ENCODE results near the gene HHIPL1. TPM values are rescaled to one million over a fixed set of nuclear protein-coding genes. Genes with fewer than 3 reads are reported as not detected.
A peak's percentile ranks its signal among the peaks of the same experiment; 100 is the strongest.

Gene HHIPL1
- total RNA-seq, 6 experiments from 2014 or later: 0.43 to 1.4 (median 0.66) TPM

DNA sequence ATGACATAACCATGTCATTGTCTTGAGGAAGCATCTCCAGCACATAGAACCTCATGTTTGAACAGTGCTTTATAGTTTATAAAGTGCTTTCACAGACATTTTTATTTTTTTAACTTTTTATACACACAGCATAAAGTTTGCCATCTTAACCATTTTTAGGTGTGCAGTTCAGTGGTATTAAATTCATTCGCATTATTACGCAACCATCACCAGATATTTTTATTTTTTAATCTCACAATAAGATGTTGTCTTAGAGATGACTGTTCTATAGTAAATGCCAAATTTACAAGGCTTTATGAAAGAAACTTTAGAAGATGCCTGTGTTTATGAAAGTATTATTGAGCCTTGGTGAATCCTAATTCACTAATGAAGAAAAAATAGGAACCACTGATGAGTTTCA is 59.1 kb downstream of the HHIPL1 start:
- DNase-seq (no peak), ATAC-seq (no peak)
- Histone ChIP-seq H3K4me1 (no peaks in the 10 kb centered on the region), H3K27me3 (no peaks in the 10 kb centered on the region), H3K36me3 (no peaks in the 10 kb centered on the region), H3K9me3 (peaks cover 0 to 4% (median 0%) of the 10 kb centered on the region in 4 donors), H3K27ac (no peak overlapping the region), H3K4me3 (no peak overlapping the region)
- no peak for TF ChIP-seq POLR2A (IDR thresholded peaks at IDR 0.05)
- TF ChIP-seq, protein P1, sequence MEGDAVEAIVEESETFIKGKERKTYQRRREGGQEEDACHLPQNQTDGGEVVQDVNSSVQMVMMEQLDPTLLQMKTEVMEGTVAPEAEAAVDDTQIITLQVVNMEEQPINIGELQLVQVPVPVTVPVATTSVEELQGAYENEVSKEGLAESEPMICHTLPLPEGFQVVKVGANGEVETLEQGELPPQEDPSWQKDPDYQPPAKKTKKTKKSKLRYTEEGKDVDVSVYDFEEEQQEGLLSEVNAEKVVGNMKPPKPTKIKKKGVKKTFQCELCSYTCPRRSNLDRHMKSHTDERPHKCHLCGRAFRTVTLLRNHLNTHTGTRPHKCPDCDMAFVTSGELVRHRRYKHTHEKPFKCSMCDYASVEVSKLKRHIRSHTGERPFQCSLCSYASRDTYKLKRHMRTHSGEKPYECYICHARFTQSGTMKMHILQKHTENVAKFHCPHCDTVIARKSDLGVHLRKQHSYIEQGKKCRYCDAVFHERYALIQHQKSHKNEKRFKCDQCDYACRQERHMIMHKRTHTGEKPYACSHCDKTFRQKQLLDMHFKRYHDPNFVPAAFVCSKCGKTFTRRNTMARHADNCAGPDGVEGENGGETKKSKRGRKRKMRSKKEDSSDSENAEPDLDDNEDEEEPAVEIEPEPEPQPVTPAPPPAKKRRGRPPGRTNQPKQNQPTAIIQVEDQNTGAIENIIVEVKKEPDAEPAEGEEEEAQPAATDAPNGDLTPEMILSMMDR (IDR thresholded peaks at IDR 0.05): no peak
- intact Hi-C loops (cut with DNase I): no loop called here
- WGBS (ENCODE audit: insufficient coverage, low coverage, low lambda C conversion rate, missing lambda C conversion rate): 92% methylated on average over 2 of the region's 2 CpGs

DNA sequence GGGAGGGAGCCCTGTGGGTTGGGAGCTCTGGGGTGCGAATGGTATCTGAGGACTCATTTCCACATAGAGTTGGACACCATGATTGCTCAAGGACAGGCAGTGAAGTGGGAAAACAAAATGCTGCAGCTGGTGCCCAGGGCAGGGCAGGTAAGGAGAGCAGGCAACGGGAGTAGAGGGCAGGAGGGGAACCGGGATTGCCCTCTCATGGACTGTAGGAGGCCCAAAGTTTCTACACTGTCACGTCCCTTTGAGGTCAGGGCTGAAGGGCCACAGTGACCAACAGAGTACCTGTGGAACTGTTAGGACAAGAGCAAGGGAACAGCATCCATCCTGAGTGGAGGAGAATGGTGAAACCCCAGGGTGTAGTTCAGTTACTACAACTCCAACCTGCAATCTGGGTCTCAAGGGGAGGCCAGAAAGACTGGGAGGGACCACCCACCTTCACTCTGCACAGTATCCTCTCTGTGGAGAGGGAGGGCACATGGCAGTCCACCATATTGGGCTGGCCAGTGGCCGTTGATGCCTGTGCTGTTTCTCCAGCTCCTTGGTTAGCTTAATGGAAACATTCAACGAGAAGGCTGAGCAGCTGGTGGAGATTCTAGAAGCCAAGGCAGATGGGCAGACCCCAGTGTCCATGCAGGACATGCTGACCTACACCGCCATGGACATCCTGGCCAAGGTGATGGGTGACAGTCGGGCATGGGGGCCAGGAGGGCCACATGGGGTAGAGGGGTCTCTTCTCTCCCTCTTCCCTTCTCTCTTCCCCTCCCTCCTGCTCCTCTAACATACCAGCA is 61.4 kb downstream of the HHIPL1 start:
- intact Hi-C loops (cut with DNase I): no loop called here
- no peak for TF ChIP-seq POLR2A (IDR thresholded peaks at IDR 0.05)
- TF ChIP-seq, protein P1 (IDR thresholded peaks at IDR 0.05): no peak
- H3K36me3 ChIP-seq: no peaks in the 10 kb centered on the region
- no peak overlapping the region for H3K27ac ChIP-seq
- 67% methylated on average over 4 of the region's 8 CpGs for WGBS (ENCODE audit: insufficient coverage, low coverage, low lambda C conversion rate, missing lambda C conversion rate)
- H3K9me3 ChIP-seq: peaks cover 0 to 4% (median 0%) of the 10 kb centered on the region in 4 donors
- H3K4me3 ChIP-seq: no peak overlapping the region
- H3K4me1 ChIP-seq: no peaks in the 10 kb centered on the region
- DNase-seq (peak in 1 of 3 donors; percentile 21), ATAC-seq (no peak)
- no peaks in the 10 kb centered on the region for H3K27me3 ChIP-seq

DNA sequence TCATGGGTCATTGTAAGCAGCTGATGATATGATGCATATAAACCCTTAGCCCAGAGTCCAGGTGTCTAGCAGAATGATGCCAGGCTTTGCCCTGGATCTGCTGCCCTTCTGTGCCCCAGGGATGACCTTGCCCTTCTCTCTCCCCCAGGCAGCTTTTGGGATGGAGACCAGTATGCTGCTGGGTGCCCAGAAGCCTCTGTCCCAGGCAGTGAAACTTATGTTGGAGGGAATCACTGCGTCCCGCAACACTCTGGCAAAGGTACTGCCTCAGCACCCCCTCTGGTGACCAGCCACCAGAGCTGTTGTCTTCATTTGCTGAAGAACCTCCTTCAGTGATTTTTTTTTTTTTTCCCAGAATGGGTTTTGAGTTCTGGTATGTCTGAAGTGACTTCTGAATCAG is 62.5 kb downstream of the HHIPL1 start:
- H3K9me3 ChIP-seq: peaks cover 0 to 4% (median 0%) of the 10 kb centered on the region in 4 donors
- H3K27me3 ChIP-seq: no peaks in the 10 kb centered on the region
- peak in 1 of 3 donors; percentile 8 for DNase-seq
- intact Hi-C loops (cut with DNase I): no loop called here
- no peak for ATAC-seq
- 100% methylated on average over 2 of the region's 2 CpGs for WGBS (ENCODE audit: insufficient coverage, low coverage, low lambda C conversion rate, missing lambda C conversion rate)
- no peak overlapping the region for H3K27ac ChIP-seq
- TF ChIP-seq POLR2A (IDR thresholded peaks at IDR 0.05): no peak
- H3K4me1 ChIP-seq: no peaks in the 10 kb centered on the region
- no peaks in the 10 kb centered on the region for H3K36me3 ChIP-seq
- H3K4me3 ChIP-seq: no peak overlapping the region

DNA sequence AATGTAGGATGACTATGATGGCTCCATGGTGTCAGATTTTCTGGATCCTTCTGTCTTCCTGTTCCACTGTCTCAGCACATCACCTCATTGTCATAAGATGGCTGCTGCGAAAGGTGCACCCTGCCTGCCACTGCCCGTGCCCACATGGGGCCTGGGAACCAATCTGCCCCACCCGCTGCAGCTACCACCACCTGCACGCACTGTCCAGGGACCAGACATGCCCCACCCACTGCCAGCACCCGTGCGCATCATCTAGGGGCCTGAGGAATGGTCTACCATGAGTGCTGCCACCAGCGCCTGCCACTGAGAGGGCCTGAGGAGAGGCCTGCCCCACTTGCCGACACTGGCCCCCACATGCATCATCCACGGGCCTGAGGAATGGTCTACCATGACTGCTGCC is 63.0 kb downstream of the HHIPL1 start:
- TF ChIP-seq, protein P1 (IDR thresholded peaks at IDR 0.05): no peak
- no peak for TF ChIP-seq POLR2A (IDR thresholded peaks at IDR 0.05)
- no peaks in the 10 kb centered on the region for H3K4me1 ChIP-seq
- H3K4me3 ChIP-seq: no peak overlapping the region
- ATAC-seq (no peak), DNase-seq (peak in 1 of 3 donors; percentile 31)
- no peak overlapping the region for H3K27ac ChIP-seq
- WGBS (ENCODE audit: insufficient coverage, low coverage, low lambda C conversion rate, missing lambda C conversion rate): no CpG with 5 or more reads among the region's 9 CpGs
- no peaks in the 10 kb centered on the region for H3K36me3 ChIP-seq
- H3K27me3 ChIP-seq: no peaks in the 10 kb centered on the region
- intact Hi-C loops (cut with DNase I): no loop called here
- H3K9me3 ChIP-seq: peaks cover 0 to 4% (median 0%) of the 10 kb centered on the region in 4 donors

DNA sequence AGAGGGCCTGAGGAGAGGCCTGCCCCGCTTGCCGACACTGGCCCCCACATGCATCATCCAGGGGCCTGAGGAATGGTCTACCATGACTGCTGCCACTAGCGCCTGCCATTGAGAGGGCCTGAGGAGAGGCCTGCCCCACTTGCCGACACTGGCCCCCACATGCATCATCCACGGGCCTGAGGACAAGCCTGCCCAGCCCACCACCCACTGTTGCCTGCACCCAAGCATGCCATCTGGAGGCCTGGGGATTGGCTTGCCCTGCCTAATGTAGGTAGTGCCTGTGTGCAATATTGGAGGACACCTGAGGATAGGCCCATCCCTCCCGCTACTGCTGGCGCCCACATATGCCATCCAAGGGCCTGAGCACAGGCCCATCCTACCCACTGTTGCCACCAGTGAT is 63.5 kb downstream of the HHIPL1 start:
- Histone ChIP-seq H3K9me3 (peaks cover 0 to 4% (median 0%) of the 10 kb centered on the region in 4 donors), H3K4me1 (no peaks in the 10 kb centered on the region), H3K4me3 (no peak overlapping the region), H3K27ac (no peak overlapping the region), H3K27me3 (no peaks in the 10 kb centered on the region), H3K36me3 (no peaks in the 10 kb centered on the region)
- ATAC-seq (no peak), DNase-seq (peak in 1 of 3 donors; percentile 31)
- intact Hi-C loops (cut with DNase I): no loop called here
- 0% methylated on average over 1 of the region's 7 CpGs for WGBS (ENCODE audit: insufficient coverage, low coverage, low lambda C conversion rate, missing lambda C conversion rate)
- TF ChIP-seq, protein P1 (IDR thresholded peaks at IDR 0.05): no peak
